Lower lobe of right lung (tissue), 2 donors: ENCODE results near the gene PRMT9. TPM values are rescaled to one million over a fixed set of nuclear protein-coding genes. Genes with fewer than 3 reads are reported as not detected.

Experiments used
- ATAC-seq, 2 donors: fragments of 200-7000 bp; cut with Tn5 transposase; one replicate each; pipeline ENCODE4 v1.9.1; 2020 to 2022; ENCODE audit warnings: mild to moderate bottlenecking in 2 of 2, moderate library complexity in 2 of 2
- DNase-seq: peaks from one replicate; pipeline ENCODE4 v3.0.0-alpha.2; 2020
- H3K27ac ChIP-seq: fragments of 200-600 bp; one replicate; pipeline ENCODE4 v1.8.0; 2022
- H3K27me3 ChIP-seq: fragments of 200-600 bp; one replicate; pipeline ENCODE4 v1.8.0; 2022; ENCODE audit warnings: low read depth
- H3K36me3 ChIP-seq: fragments of 200-600 bp; one replicate; pipeline ENCODE4 v1.8.0; 2022; ENCODE audit warnings: mild to moderate bottlenecking
- H3K4me1 ChIP-seq: fragments of 200-600 bp; one replicate; pipeline ENCODE4 v1.8.0; 2022
- H3K4me3 ChIP-seq: fragments of 200-600 bp; one replicate; pipeline ENCODE4 v1.8.0; 2022; ENCODE audit warnings: mild to moderate bottlenecking
- H3K9me3 ChIP-seq: fragments of 200-600 bp; one replicate; pipeline ENCODE4 v1.8.0; 2022
- intact Hi-C: fragments of 100-400 bp; cut with DNase I; formaldehyde crosslinking; loops from one replicate; pipeline ENCODE4 v1.11.0; 2022
- total RNA-seq: library from RNA; stranded (reverse); fragmentation: NEBNext Ultra II Directional; extraction: Animal tissue kit (Norgen Biotek cat#: 25700); gene quantifications from one replicate; pipeline ENCODE4 v1.2.1, GENCODE V29; 2021
- TF ChIP-seq, protein P1 (sequence below): fragments of 200-600 bp; IDR thresholded peaks from one replicate; pipeline ENCODE4 v1.8.0; 2022; ENCODE audit warnings: antibody characterized with exemption, mild to moderate bottlenecking
- donor health status: DM: no; HTN: yes; CAD: no; lungs with severe emphysema.

The PRMT9 gene
- total RNA-seq, 1 donor from 2014 or later, result 9.4 TPM

DNA sequence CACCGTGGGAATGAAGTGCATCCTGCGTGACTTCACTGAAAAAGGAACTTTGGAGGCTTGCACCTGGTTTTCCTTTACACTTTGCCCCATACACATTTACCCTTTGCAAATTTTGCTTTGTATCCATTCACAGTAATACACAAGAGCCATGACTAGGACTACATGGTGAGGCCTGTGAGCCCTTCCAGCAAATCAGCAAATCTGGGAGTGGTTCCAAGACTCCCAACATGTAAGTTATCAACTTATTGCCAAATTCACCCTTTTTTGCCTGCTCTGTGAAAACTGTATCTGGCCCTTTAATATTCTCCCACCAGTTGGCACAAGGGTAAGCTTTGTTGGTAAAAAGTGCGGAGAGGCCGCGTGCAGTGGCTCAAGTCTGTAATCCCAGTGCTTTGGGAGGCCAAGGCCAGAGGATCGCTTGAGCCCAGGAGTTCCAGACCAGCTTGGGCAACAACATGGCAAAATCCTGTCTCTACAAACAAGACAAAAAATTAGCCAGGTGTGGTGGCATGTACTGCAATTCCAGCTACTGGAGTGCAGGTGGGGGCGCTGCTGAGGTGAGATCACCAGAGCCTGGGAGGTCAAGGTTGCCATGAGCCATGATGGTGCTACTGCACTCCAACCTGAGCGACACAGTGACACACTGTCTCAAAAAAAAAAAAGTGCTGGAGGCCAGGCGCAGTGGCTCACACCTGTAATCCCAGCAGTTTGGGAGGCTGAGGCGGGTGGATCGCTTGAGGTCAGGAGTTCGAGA, 5.0 kb downstream of the PRMT9 start:
- Histone ChIP-seq H3K4me3 (no peak overlapping the region), H3K9me3 (no peaks in the 10 kb centered on the region), H3K36me3 (peaks cover 13% of the 10 kb centered on the region), H3K4me1 (no peaks in the 10 kb centered on the region), H3K27ac (no peak overlapping the region), H3K27me3 (no peaks in the 10 kb centered on the region)
- no peak for DNase-seq
- TF ChIP-seq, protein P1, sequence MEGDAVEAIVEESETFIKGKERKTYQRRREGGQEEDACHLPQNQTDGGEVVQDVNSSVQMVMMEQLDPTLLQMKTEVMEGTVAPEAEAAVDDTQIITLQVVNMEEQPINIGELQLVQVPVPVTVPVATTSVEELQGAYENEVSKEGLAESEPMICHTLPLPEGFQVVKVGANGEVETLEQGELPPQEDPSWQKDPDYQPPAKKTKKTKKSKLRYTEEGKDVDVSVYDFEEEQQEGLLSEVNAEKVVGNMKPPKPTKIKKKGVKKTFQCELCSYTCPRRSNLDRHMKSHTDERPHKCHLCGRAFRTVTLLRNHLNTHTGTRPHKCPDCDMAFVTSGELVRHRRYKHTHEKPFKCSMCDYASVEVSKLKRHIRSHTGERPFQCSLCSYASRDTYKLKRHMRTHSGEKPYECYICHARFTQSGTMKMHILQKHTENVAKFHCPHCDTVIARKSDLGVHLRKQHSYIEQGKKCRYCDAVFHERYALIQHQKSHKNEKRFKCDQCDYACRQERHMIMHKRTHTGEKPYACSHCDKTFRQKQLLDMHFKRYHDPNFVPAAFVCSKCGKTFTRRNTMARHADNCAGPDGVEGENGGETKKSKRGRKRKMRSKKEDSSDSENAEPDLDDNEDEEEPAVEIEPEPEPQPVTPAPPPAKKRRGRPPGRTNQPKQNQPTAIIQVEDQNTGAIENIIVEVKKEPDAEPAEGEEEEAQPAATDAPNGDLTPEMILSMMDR, result no peak
- ATAC-seq, result no peak
- intact Hi-C loops, result no loop called here

GRCh38 chr4:147678106-147678505, 5.9 kb downstream of the PRMT9 start:
- H3K4me3 ChIP-seq, result no peak overlapping the region
- H3K9me3 ChIP-seq, result no peaks in the 10 kb centered on the region
- DNase-seq, result no peak
- H3K27me3 ChIP-seq, result no peaks in the 10 kb centered on the region
- H3K36me3 ChIP-seq, result peaks cover 13% of the 10 kb centered on the region
- no peak for ATAC-seq
- intact Hi-C loops, result no loop called here
- TF ChIP-seq, protein P1, result no peak
- H3K27ac ChIP-seq, result no peak overlapping the region
- no peaks in the 10 kb centered on the region for H3K4me1 ChIP-seq

DNA sequence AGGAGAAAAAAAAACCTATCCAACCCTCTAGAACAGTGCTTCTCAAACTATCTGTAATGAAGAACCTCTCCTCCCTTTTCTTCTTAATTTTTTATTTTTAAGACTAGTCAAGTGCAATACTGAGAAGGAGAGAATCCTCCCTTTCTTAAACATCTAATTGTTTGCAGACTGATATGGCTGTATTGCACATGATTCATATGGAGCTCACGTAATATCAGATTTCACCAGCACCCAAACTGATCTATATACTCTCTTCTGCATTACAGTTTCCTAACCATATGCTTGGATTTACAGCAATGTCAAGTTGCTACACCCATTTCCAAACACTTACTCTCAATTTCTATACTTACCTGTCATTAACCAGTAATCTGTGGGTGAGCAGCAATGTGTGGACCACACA, 9.5 kb downstream of the PRMT9 start:
- no peak overlapping the region for H3K27ac ChIP-seq
- no peaks in the 10 kb centered on the region for H3K4me1 ChIP-seq
- ATAC-seq (no peak), DNase-seq (no peak)
- H3K27me3 ChIP-seq, result no peaks in the 10 kb centered on the region
- TF ChIP-seq, protein P1, result no peak
- no peaks in the 10 kb centered on the region for H3K9me3 ChIP-seq
- no peak overlapping the region for H3K4me3 ChIP-seq
- peaks cover 20% of the 10 kb centered on the region for H3K36me3 ChIP-seq
- intact Hi-C loops, result no loop called here

- Histone ChIP-seq H3K27ac (no peak overlapping the region), H3K36me3 (peaks cover 18% of the 10 kb centered on the region), H3K27me3 (no peaks in the 10 kb centered on the region), H3K4me1 (no peaks in the 10 kb centered on the region), H3K4me3 (no peak overlapping the region), H3K9me3 (no peaks in the 10 kb centered on the region)
- TF ChIP-seq, protein P1, result no peak
- intact Hi-C loops, result no loop called here
- no peak for DNase-seq
- no peak for ATAC-seq
These were observed 9.9 kb downstream of the PRMT9 start for GRCh38 chr4:147674073-147674472.

GRCh38 chr4:147658501-147658900, 25.5 kb downstream of the PRMT9 start:
- Histone ChIP-seq H3K36me3 (peaks cover 75% of the 10 kb centered on the region), H3K4me1 (no peaks in the 10 kb centered on the region), H3K4me3 (no peak overlapping the region), H3K9me3 (no peaks in the 10 kb centered on the region), H3K27me3 (no peaks in the 10 kb centered on the region), H3K27ac (no peak overlapping the region)
- no peak for ATAC-seq
- TF ChIP-seq, protein P1, result no peak
- DNase-seq, result no peak
- intact Hi-C loops, result no loop called here
